Neutrophil (primary cell): ENCODE measurements around the gene DYNC1I1.

Source experiments
- H3K27ac ChIP-seq: fragments of 200-600 bp; sonication (generic); 2 replicates; pipeline ENCODE4 v1.5.1; 2016; ENCODE audit warnings: mild to moderate bottlenecking, moderate library complexity
- H3K27me3 ChIP-seq: fragments of 200-600 bp; sonication (generic); 2 replicates; pipeline ENCODE4 v1.6.0; 2016; ENCODE audit warnings: mild to moderate bottlenecking
- H3K36me3 ChIP-seq: fragments of 200-600 bp; sonication (generic); 2 replicates; pipeline ENCODE4 v1.5.1; 2017
- H3K4me1 ChIP-seq, 2 experiments: fragments of 200-600 bp in 1 of 2; sonication (generic) in 1 of 2; 1 replicate in 1 of 2; 2 replicates in 1 of 2; pipeline versions ENCODE4 v1.5.1 to v1.6.1; 2013 to 2016; ENCODE audit warnings: low read depth in 1 of 2, low read length in 1 of 2, mild to moderate bottlenecking in 1 of 2, moderate library complexity in 1 of 2; ENCODE audit not compliant: control insufficient read depth in 1 of 2, insufficient read depth in 1 of 2
- H3K4me3 ChIP-seq, 2 experiments: fragments of 200-600 bp in 1 of 2; sonication (generic) in 1 of 2; 1 replicate in 1 of 2; 2 replicates in 1 of 2; pipeline ENCODE4 v1.5.1; 2013 to 2016; ENCODE audit warnings: low read depth in 1 of 2, low read length in 1 of 2, mild to moderate bottlenecking in 1 of 2, moderate library complexity in 1 of 2
- H3K9me3 ChIP-seq: fragments of 200-600 bp; sonication (generic); 2 replicates; pipeline ENCODE4 v1.5.1; 2016
- TF ChIP-seq, protein P1 (sequence below): fragments of 200-600 bp; sonication (generic); IDR thresholded peaks from 2 replicates; pipeline ENCODE4 v1.5.1; 2016; ENCODE audit warnings: antibody characterized with exemption

DYNC1I1 gene

DNA sequence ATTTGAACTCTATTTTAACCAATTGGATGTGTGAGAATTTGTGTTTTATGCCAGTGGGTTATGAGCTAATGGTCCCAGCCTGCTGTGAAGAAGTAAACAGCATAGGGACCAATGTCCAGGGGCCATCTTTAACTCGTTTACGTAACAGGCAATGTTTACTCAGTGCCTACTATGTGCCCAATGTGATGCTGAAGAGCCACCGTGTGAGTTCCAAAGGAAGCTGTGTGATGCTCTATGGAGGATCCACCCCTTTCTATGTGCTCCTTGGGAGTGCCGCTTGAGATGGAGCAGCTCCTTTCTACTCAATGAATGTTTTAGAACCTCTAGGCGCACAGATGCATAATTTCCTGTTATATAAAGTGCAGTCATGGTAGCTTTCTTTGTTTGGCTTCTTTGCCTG lies 21.3 kb downstream of the DYNC1I1 start:
- TF ChIP-seq, protein P1, sequence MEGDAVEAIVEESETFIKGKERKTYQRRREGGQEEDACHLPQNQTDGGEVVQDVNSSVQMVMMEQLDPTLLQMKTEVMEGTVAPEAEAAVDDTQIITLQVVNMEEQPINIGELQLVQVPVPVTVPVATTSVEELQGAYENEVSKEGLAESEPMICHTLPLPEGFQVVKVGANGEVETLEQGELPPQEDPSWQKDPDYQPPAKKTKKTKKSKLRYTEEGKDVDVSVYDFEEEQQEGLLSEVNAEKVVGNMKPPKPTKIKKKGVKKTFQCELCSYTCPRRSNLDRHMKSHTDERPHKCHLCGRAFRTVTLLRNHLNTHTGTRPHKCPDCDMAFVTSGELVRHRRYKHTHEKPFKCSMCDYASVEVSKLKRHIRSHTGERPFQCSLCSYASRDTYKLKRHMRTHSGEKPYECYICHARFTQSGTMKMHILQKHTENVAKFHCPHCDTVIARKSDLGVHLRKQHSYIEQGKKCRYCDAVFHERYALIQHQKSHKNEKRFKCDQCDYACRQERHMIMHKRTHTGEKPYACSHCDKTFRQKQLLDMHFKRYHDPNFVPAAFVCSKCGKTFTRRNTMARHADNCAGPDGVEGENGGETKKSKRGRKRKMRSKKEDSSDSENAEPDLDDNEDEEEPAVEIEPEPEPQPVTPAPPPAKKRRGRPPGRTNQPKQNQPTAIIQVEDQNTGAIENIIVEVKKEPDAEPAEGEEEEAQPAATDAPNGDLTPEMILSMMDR = no peak
- Histone ChIP-seq H3K4me1 (no peaks in the 10 kb centered on the region), H3K4me3 (no peak overlapping the region), H3K36me3 (no peaks in the 10 kb centered on the region), H3K27ac (no peak overlapping the region), H3K27me3 (no peaks in the 10 kb centered on the region), H3K9me3 (no peaks in the 10 kb centered on the region)

DNA sequence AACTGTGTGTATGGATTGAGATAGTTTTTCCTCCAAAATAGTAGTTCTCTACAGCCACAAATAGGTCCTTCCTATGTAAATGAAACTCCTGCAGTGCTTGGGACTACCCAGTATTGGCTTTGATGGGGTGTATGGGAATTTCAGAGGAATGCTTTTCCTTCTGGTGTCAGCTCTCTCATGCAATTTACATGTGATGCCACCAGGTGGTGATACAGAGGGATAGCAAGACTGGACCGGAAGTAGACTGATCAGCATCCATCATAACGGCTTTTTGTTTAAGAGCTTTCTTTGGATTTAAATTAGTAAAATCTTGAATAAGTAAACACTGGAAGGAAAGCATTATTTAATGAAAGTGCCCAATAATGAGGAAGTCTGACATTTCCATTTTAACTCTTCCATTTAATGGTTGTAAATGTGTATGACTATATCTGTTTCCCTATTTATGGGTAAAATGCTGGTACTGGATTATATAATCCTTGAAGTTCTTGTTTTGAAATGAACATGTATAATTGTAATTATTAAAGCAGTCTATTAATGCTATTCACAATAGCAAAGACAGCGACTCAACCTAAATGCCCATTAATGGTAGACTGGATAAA lies 22.7 kb downstream of the DYNC1I1 start:
- TF ChIP-seq, protein P1 = no peak
- no peaks in the 10 kb centered on the region for H3K36me3 ChIP-seq
- no peak overlapping the region for H3K4me3 ChIP-seq
- H3K4me1 ChIP-seq = no peaks in the 10 kb centered on the region
- H3K27ac ChIP-seq = no peak overlapping the region
- H3K27me3 ChIP-seq = no peaks in the 10 kb centered on the region
- H3K9me3 ChIP-seq = no peaks in the 10 kb centered on the region

DNA sequence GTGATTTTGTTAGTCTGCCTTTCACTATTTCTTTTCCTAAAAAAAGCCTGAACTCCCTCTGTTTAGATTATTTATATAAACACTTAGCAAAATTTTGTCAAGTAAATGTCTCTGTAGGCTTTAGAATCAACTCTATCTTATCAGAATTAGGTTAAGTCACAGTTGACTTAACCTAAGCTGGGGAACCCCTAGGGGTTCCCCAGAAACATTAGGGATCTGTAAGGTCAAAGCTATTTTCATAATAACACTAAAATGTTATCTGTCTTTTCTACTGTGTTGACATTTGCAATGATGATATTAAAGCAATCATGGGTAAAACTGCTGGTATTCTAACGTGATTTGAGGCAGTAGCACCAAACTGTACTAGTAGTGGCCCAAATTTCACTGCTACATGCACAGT lies 24.3 kb downstream of the DYNC1I1 start:
- H3K9me3 ChIP-seq = no peaks in the 10 kb centered on the region
- no peaks in the 10 kb centered on the region for H3K4me1 ChIP-seq
- H3K36me3 ChIP-seq = no peaks in the 10 kb centered on the region
- H3K4me3 ChIP-seq = no peak overlapping the region
- TF ChIP-seq, protein P1 = no peak
- H3K27ac ChIP-seq = no peak overlapping the region
- no peaks in the 10 kb centered on the region for H3K27me3 ChIP-seq

- TF ChIP-seq, protein P1 = no peak
- Histone ChIP-seq H3K4me3 (no peak overlapping the region), H3K27ac (no peak overlapping the region)
These were observed 26.1 kb downstream of the DYNC1I1 start for GRCh38 chr7:95798401-95798930.

GRCh38 chr7:95800787-95801186 lies 28.4 kb downstream of the DYNC1I1 start:
- Histone ChIP-seq H3K4me3 (no peak overlapping the region), H3K4me1 (no peaks in the 10 kb centered on the region), H3K27ac (no peak overlapping the region), H3K36me3 (no peaks in the 10 kb centered on the region), H3K9me3 (no peaks in the 10 kb centered on the region), H3K27me3 (no peaks in the 10 kb centered on the region)
- TF ChIP-seq, protein P1 = no peak

More at GRCh38 chr7:95798401-95798930, 26.1 kb downstream of the DYNC1I1 start:
- Histone ChIP-seq H3K36me3 (no peaks in the 10 kb centered on the region), H3K27me3 (no peaks in the 10 kb centered on the region), H3K9me3 (no peaks in the 10 kb centered on the region), H3K4me1 (no peaks in the 10 kb centered on the region)
